ENCODE data around the gene YRDC. TPM values are rescaled to one million over a fixed set of nuclear protein-coding genes. Genes with fewer than 3 reads are reported as not detected.

YRDC gene
- polyA plus RNA-seq, 1 of the 3 experiments (the other 2 are of a cell fraction) = 34.2 TPM

- Histone ChIP-seq H3K27me3 (ENCODE audit: insufficient read depth) (no peaks in the 10 kb centered on the region), H3K4me2 (no peak overlapping the region), H3K36me3 (replicated peaks in 1 of 2; ENCODE audit: control insufficient read depth in 1 of 2, insufficient read depth in 2 of 2, low read length in 1 of 2) (peaks cover 30 to 31% of the 10 kb centered on the region in 2 experiments), H3F3A (replicated peaks; ENCODE audit: insufficient read depth) (no peaks in the 10 kb centered on the region), H2AFZ (ENCODE audit: low read depth) (no peak overlapping the region), H3K4me3 (ENCODE audit: low read depth in 2 of 2, low read length in 1 of 2) (no peak overlapping the region), H3K9me2 (no peaks in the 10 kb centered on the region), H3K9me3 (no peaks in the 10 kb centered on the region), H3K9ac (no peak overlapping the region), H3K4me1 (ENCODE audit: control insufficient read depth in 1 of 2, insufficient read depth in 2 of 2, low read depth in 1 of 2, low read length in 1 of 2) (no peaks in the 10 kb centered on the region), H3K27ac (ENCODE audit: low read depth in 2 of 2, low read length in 1 of 2) (no peak overlapping the region), H4K20me1 (ENCODE audit: insufficient read depth) (peaks cover 37% of the 10 kb centered on the region), H3K79me2 (ENCODE audit: insufficient read depth) (peaks cover 81% of the 10 kb centered on the region)
- ChIA-PET POLR2A (no interaction called here), CTCF (interaction anchor here (0.9 to 1.5 kb wide), 4 partner anchors 10 to 24 kb away, joined by 3 to 4 read pairs (median 3); no protein-coding TSS in a partner anchor)
- no peak for DNase-seq
- TF ChIP-seq MAX (IDR thresholded peaks at IDR 0.05; ENCODE audit: low read depth) (no peak), EP300 (IDR thresholded peaks at IDR 0.05; ENCODE audit: borderline replicate concordance in 1 of 2, low read depth in 1 of 2, low read length in 1 of 2) (no peak), NFIC (IDR thresholded peaks at IDR 0.05; ENCODE audit: borderline replicate concordance) (no peak), FOSL2 (IDR thresholded peaks at IDR 0.05; ENCODE audit: borderline replicate concordance, low read depth) (no peak), EZH2phosphoT487 (IDR thresholded peaks at IDR 0.05; ENCODE audit: borderline replicate concordance, low read depth) (no peak)
- 77% methylated on average over 5 of the region's 5 CpGs for WGBS (ENCODE audit: low lambda C conversion rate)
Measured at GRCh38 chr1:37845049-37845646, 37.1 kb upstream of the YRDC start.

- Histone ChIP-seq H2AFZ (ENCODE audit: low read depth) (no peak overlapping the region), H3K27ac (ENCODE audit: low read depth in 2 of 2, low read length in 1 of 2) (no peak overlapping the region), H3K9ac (no peak overlapping the region), H4K20me1 (ENCODE audit: insufficient read depth) (peaks cover 33% of the 10 kb centered on the region), H3K4me3 (ENCODE audit: low read depth in 2 of 2, low read length in 1 of 2) (no peak overlapping the region), H3F3A (replicated peaks; ENCODE audit: insufficient read depth) (no peaks in the 10 kb centered on the region), H3K36me3 (replicated peaks in 1 of 2; ENCODE audit: control insufficient read depth in 1 of 2, insufficient read depth in 2 of 2, low read length in 1 of 2) (peaks cover 35 to 37% of the 10 kb centered on the region in 2 experiments), H3K9me3 (no peaks in the 10 kb centered on the region), H3K9me2 (no peaks in the 10 kb centered on the region), H3K4me2 (no peak overlapping the region), H3K4me1 (ENCODE audit: control insufficient read depth in 1 of 2, insufficient read depth in 2 of 2, low read depth in 1 of 2, low read length in 1 of 2) (no peaks in the 10 kb centered on the region), H3K79me2 (ENCODE audit: insufficient read depth) (peaks cover 75% of the 10 kb centered on the region), H3K27me3 (ENCODE audit: insufficient read depth) (no peaks in the 10 kb centered on the region)
- DNase-seq = no peak
- POLR2A ChIA-PET = no interaction called here
- CTCF ChIA-PET = interaction anchor here (0.9 to 1.4 kb wide), 3 partner anchors 10 to 15 kb away, joined by 3 to 4 read pairs (median 3); no protein-coding TSS in a partner anchor
- TF ChIP-seq FOXJ3 (CRISPR knock-in tag; IDR thresholded peaks at IDR 0.05) = no peak
- TF ChIP-seq RCOR1 (IDR thresholded peaks at IDR 0.05; ENCODE audit: low read length) = no peak
- TF ChIP-seq MEF2A (IDR thresholded peaks at IDR 0.05; ENCODE audit: borderline replicate concordance, low read depth) = no peak
- TF ChIP-seq POLR2AphosphoS5 (IDR thresholded peaks at IDR 0.05; ENCODE audit: low read depth, low read length) = no peak
- TF ChIP-seq NFIC (IDR thresholded peaks at IDR 0.05; ENCODE audit: borderline replicate concordance) = no peak
Measured at GRCh38 chr1:37844536-37844935, 36.5 kb upstream of the YRDC start.

GRCh38 chr1:37841652-37842051, 33.6 kb upstream of the YRDC start:
- H4K20me1 ChIP-seq (ENCODE audit: insufficient read depth) = peaks cover 6% of the 10 kb centered on the region; the same call in 1 of the 2 replicates
- no peaks in the 10 kb centered on the region for H3K9me2 ChIP-seq
- H3K27me3 ChIP-seq (ENCODE audit: insufficient read depth) = no peaks in the 10 kb centered on the region
- WGBS (ENCODE audit: low lambda C conversion rate) = 85% methylated on average over 3 of the region's 3 CpGs
- no peak for TF ChIP-seq YY1 (IDR thresholded peaks at IDR 0.05; ENCODE audit: low read depth)
- no peak for TF ChIP-seq NRF1 (IDR thresholded peaks at IDR 0.05; ENCODE audit: low read depth, low read length)
- TF ChIP-seq FOXJ3 (CRISPR knock-in tag; IDR thresholded peaks at IDR 0.05) = no peak
- no peak for TF ChIP-seq USF2 (IDR thresholded peaks at IDR 0.05; ENCODE audit: borderline replicate concordance, low read depth, low read length)
- TF ChIP-seq ELF1 (IDR thresholded peaks at IDR 0.05) = no peak
- TF ChIP-seq TAF1 (IDR thresholded peaks at IDR 0.05; ENCODE audit: borderline replicate concordance, low read depth, low read length) = no peak
- TF ChIP-seq POLR2AphosphoS5 (IDR thresholded peaks at IDR 0.05; ENCODE audit: low read depth, low read length) = no peak
- no peak for TF ChIP-seq GATA2 (CRISPR knock-in tag; IDR thresholded peaks at IDR 0.05)
- no peak overlapping the region for H3K27ac ChIP-seq (ENCODE audit: low read depth in 2 of 2, low read length in 1 of 2)
- H3K4me2 ChIP-seq = no peak overlapping the region
- H3F3A ChIP-seq (replicated peaks; ENCODE audit: insufficient read depth) = no peaks in the 10 kb centered on the region
- no peak for DNase-seq
- H2AFZ ChIP-seq (ENCODE audit: low read depth) = no peak overlapping the region
- H3K4me3 ChIP-seq (ENCODE audit: low read depth in 2 of 2, low read length in 1 of 2) = no peak overlapping the region
- peaks cover 46% of the 10 kb centered on the region for H3K79me2 ChIP-seq (ENCODE audit: insufficient read depth)
- no peak overlapping the region for H3K9ac ChIP-seq
- H3K4me1 ChIP-seq (ENCODE audit: control insufficient read depth in 1 of 2, insufficient read depth in 2 of 2, low read depth in 1 of 2, low read length in 1 of 2) = no peaks in the 10 kb centered on the region
- H3K36me3 ChIP-seq (replicated peaks in 1 of 2; ENCODE audit: control insufficient read depth in 1 of 2, insufficient read depth in 2 of 2, low read length in 1 of 2) = peaks cover 39 to 49% of the 10 kb centered on the region in 2 experiments
- POLR2A ChIA-PET = no interaction called here
- CTCF ChIA-PET = interaction anchor here (0.9 to 1.4 kb wide), 2 partner anchors 10 to 18 kb away, joined by 3 read pairs; partner anchors contain the start of gene MTF1
- H3K9me3 ChIP-seq = no peaks in the 10 kb centered on the region

All from SK-N-SH (cell line).